ENCODE measurements around the gene SLC35A3. TPM values are rescaled to one million over a fixed set of nuclear protein-coding genes. Genes with fewer than 3 reads are reported as not detected.

Gene SLC35A3
- total RNA-seq, 1 experiment from 2014 or later, result 21.6 TPM

- Histone ChIP-seq H2AFZ (ENCODE audit: low read depth, low read length, poor library complexity, severe bottlenecking) (no peak overlapping the region), H4K20me1 (ENCODE audit: insufficient read depth) (no peaks in the 10 kb centered on the region), H3K4me1 (ENCODE audit: control insufficient read depth in 1 of 2, insufficient read depth in 2 of 2, low read length in 2 of 2) (no peaks in the 10 kb centered on the region), H3K4me3 (replicated peaks in 1 of 2; ENCODE audit: low read depth in 1 of 2, low read length in 2 of 2) (no peak overlapping the region), H3K27ac (ENCODE audit: low read depth, low read length) (no peak overlapping the region), H3K27me3 (ENCODE audit: insufficient read depth, low read length) (no peaks in the 10 kb centered on the region), H3K9me3 (ENCODE audit: control insufficient read depth in 1 of 2, insufficient read depth in 1 of 2, low read depth in 1 of 2, low read length in 2 of 2) (no peaks in the 10 kb centered on the region), H3K9me2 (ENCODE audit: insufficient read depth) (no peaks in the 10 kb centered on the region), H3K36me3 (ENCODE audit: control insufficient read depth in 1 of 2, insufficient read depth in 2 of 2, low read length in 2 of 2) (peaks cover 7 to 17% of the 10 kb centered on the region in 2 experiments; a peak in 3 of 4 replicates), H3K79me2 (ENCODE audit: insufficient read depth, low read length) (peaks cover 52% of the 10 kb centered on the region), H3K4me2 (ENCODE audit: low read length) (no peak overlapping the region), H3K9ac (ENCODE audit: low read length) (no peak overlapping the region)
- POLR2A ChIA-PET, result no interaction called here
- TF ChIP-seq SRF (IDR thresholded peaks at IDR 0.05; ENCODE audit: low read depth), result no peak
- no peak for TF ChIP-seq MAX (IDR thresholded peaks at IDR 0.05)
- no peak for TF ChIP-seq ATF3 (IDR thresholded peaks at IDR 0.05)
- TF ChIP-seq RAD21 (IDR thresholded peaks at IDR 0.05; ENCODE audit: low read depth), result no peak
- TF ChIP-seq EGR1 (IDR thresholded peaks at IDR 0.05; ENCODE audit: low read depth), result no peak
- no peak for TF ChIP-seq CEBPB (IDR thresholded peaks at IDR 0.05; ENCODE audit: low read depth)
- no peak for TF ChIP-seq YY1 (IDR thresholded peaks at IDR 0.05; ENCODE audit: extremely low read depth, insufficient replicate concordance, low read depth, low read length)
- no peak for TF ChIP-seq REST (IDR thresholded peaks at IDR 0.05; ENCODE audit: low read depth)
- no peak for TF ChIP-seq ELF1 (IDR thresholded peaks at IDR 0.05; ENCODE audit: borderline replicate concordance, low read depth)
- no peak for TF ChIP-seq EZH2phosphoT487 (IDR thresholded peaks at IDR 0.05; ENCODE audit: borderline replicate concordance)
- no peak for TF ChIP-seq ZFX (IDR thresholded peaks at IDR 0.05)
- TF ChIP-seq POLR2A (IDR thresholded peaks at IDR 0.05; ENCODE audit: borderline replicate concordance, extremely low read depth, insufficient read depth, insufficient read length), result no peak
- no peak for TF ChIP-seq ZBTB33 (IDR thresholded peaks at IDR 0.05; ENCODE audit: extremely low read depth, insufficient replicate concordance, low read length)
- no peak for ATAC-seq
- DNase-seq (ENCODE audit: low read depth, low spot score), result no peak
- BruUV-seq (replicated peaks), result no TSS peak
- intact Hi-C loops (cut with micrococcal nuclease), result no loop called here
- CTCF ChIA-PET, result no interaction called here
- RAD21 ChIA-PET (ENCODE audit: low non-redundant PET in 1 of 2, low total read pairs in 2 of 2, uncharacterized antibody in 2 of 2, unreplicated experiment in 2 of 2), result no interaction called here
Observed at GRCh38 chr1:100061681-100062080, 91.9 kb downstream of the SLC35A3 start.
